Ascending aorta (tissue), 2 donors: ENCODE measurements around the gene MRPS31. TPM values are rescaled to one million over a fixed set of nuclear protein-coding genes. Genes with fewer than 3 reads are reported as not detected.

Experiments
- DNase-seq, 2 donors: peaks; one replicate each; pipeline ENCODE4 v3.0.0-alpha.2; 2019; ENCODE audit warnings: low spot score in 2 of 2
- H3K27ac ChIP-seq, 2 donors: fragments of 200-600 bp; sonication (generic); one replicate each; pipeline ENCODE4 v1.5.1; 2016 to 2017; ENCODE audit warnings: mild to moderate bottlenecking in 1 of 2
- H3K27me3 ChIP-seq: fragments of 200-600 bp; sonication (generic); one replicate; pipeline ENCODE4 v1.5.1; 2017
- H3K36me3 ChIP-seq, 2 donors: fragments of 200-600 bp; sonication (generic); one replicate each; pipeline ENCODE4 v1.5.1; 2016
- H3K4me1 ChIP-seq, 2 donors: fragments of 200-600 bp; sonication (generic); one replicate each; pipeline ENCODE4 v1.5.1; 2016 to 2017; ENCODE audit warnings: mild to moderate bottlenecking in 1 of 2
- H3K4me3 ChIP-seq, 2 donors: fragments of 200-600 bp; sonication (generic); one replicate each; pipeline ENCODE4 v1.5.1; 2016 to 2017; ENCODE audit warnings: mild to moderate bottlenecking in 1 of 2
- H3K9me3 ChIP-seq, 2 donors: fragments of 200-600 bp; sonication (generic); one replicate each; pipeline ENCODE4 v1.5.1; 2016
- CTCF ChIP-seq, 3 experiments: fragments of 200-600 bp in 2 of 3; fragments of 450-650 bp in 1 of 3; sonication (generic) in 2 of 3; IDR thresholded peaks; one replicate each; pipeline ENCODE4 v1.5.1; 2016 to 2019; ENCODE audit warnings: antibody characterized with exemption in 3 of 3, mild to moderate bottlenecking in 1 of 3, moderate library complexity in 1 of 3
- intact Hi-C: fragments of 100-400 bp; cut with DNase I; formaldehyde crosslinking; loops from one replicate; pipeline ENCODE4 v1.15.1; 2023
- total RNA-seq: library from RNA; depleted of rRNA; stranded (reverse); fragments of >200 nt; gene quantifications from one replicate; pipeline ENCODE4 v1.1.0, GENCODE V29; 2016

Gene MRPS31
- total RNA-seq, 1 donor from 2014 or later = 22.8 TPM

GRCh38 chr13:40801255-40802217, 30.5 kb upstream of the MRPS31 start:
- Histone ChIP-seq H3K36me3 (peaks cover 16 to 22% of the 10 kb centered on the region in 2 donors), H3K4me3 (no peak overlapping the region), H3K4me1 (no peaks in the 10 kb centered on the region), H3K27ac (no peak overlapping the region), H3K27me3 (no peaks in the 10 kb centered on the region), H3K9me3 (no peaks in the 10 kb centered on the region)
- intact Hi-C loops = no loop called here
- no peak for DNase-seq
- no peak for TF ChIP-seq CTCF (IDR thresholded peaks at IDR 0.05)

GRCh38 chr13:40800559-40800958, 29.6 kb upstream of the MRPS31 start:
- DNase-seq = no peak
- no peaks in the 10 kb centered on the region for H3K27me3 ChIP-seq
- no peak overlapping the region for H3K27ac ChIP-seq
- no peaks in the 10 kb centered on the region for H3K9me3 ChIP-seq
- H3K36me3 ChIP-seq = peaks cover 11 to 18% of the 10 kb centered on the region in 2 donors
- TF ChIP-seq CTCF (IDR thresholded peaks at IDR 0.05) = no peak
- intact Hi-C loops = no loop called here
- H3K4me3 ChIP-seq = no peak overlapping the region
- no peaks in the 10 kb centered on the region for H3K4me1 ChIP-seq

GRCh38 chr13:40799508-40799907, 28.5 kb upstream of the MRPS31 start:
- no peak for DNase-seq
- H3K9me3 ChIP-seq = no peaks in the 10 kb centered on the region
- no peak for TF ChIP-seq CTCF (IDR thresholded peaks at IDR 0.05)
- H3K4me3 ChIP-seq = no peak overlapping the region
- no peaks in the 10 kb centered on the region for H3K27me3 ChIP-seq
- no peak overlapping the region for H3K27ac ChIP-seq
- H3K4me1 ChIP-seq = no peaks in the 10 kb centered on the region
- H3K36me3 ChIP-seq = peaks cover 7 to 17% of the 10 kb centered on the region in 2 donors
- intact Hi-C loops = no loop called here

- DNase-seq = no peak
- TF ChIP-seq CTCF (IDR thresholded peaks at IDR 0.05) = no peak
- Histone ChIP-seq H3K27me3 (no peaks in the 10 kb centered on the region), H3K27ac (no peak overlapping the region), H3K36me3 (peaks cover 7 to 21% of the 10 kb centered on the region in 2 donors), H3K4me1 (no peaks in the 10 kb centered on the region), H3K9me3 (no peaks in the 10 kb centered on the region), H3K4me3 (no peak overlapping the region)
- intact Hi-C loops = no loop called here
Measured at GRCh38 chr13:40798380-40798779, 27.4 kb upstream of the MRPS31 start.

GRCh38 chr13:40796649-40797048, 25.7 kb upstream of the MRPS31 start:
- Histone ChIP-seq H3K27ac (no peak overlapping the region), H3K27me3 (no peaks in the 10 kb centered on the region), H3K9me3 (no peaks in the 10 kb centered on the region), H3K36me3 (peaks cover 7 to 24% of the 10 kb centered on the region in 2 donors), H3K4me1 (no peaks in the 10 kb centered on the region), H3K4me3 (no peak overlapping the region)
- TF ChIP-seq CTCF (IDR thresholded peaks at IDR 0.05) = no peak
- intact Hi-C loops = no loop called here
- DNase-seq = no peak
